Measurements from ENCODE around the gene SULT1E1. TPM values are rescaled to one million over a fixed set of nuclear protein-coding genes. Genes with fewer than 3 reads are reported as not detected.

SULT1E1 gene
- total and polyA plus RNA-seq, 10 of the 15 experiments (the other 5 are each of a cell fraction or from before 2014, with no cell fraction given) = not detected

DNA sequence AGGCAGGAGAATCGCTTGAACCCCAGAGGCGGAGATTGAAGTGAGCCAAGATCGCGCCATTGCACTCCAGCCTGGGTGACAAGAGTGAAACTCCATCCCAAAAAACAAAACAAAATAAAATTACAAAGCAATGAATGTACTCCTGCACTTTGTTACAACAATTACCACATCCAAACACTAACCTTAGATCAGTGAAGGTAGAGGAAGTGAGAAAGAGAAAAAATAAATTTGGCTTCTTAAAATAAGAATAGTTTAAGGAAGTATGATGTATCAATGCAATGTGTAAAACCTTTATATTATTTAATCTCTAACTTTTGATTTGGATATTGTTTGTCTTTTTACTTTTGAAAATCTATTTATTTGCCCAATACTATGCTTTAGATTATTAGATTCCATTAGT is 49.2 kb upstream of the SULT1E1 start (continued):
- TF ChIP-seq NKRF (conservative IDR thresholded peaks at IDR 0.05) = no peak
- TF ChIP-seq NR2C1 (IDR thresholded peaks at IDR 0.05) = no peak
- TF ChIP-seq, protein P1, sequence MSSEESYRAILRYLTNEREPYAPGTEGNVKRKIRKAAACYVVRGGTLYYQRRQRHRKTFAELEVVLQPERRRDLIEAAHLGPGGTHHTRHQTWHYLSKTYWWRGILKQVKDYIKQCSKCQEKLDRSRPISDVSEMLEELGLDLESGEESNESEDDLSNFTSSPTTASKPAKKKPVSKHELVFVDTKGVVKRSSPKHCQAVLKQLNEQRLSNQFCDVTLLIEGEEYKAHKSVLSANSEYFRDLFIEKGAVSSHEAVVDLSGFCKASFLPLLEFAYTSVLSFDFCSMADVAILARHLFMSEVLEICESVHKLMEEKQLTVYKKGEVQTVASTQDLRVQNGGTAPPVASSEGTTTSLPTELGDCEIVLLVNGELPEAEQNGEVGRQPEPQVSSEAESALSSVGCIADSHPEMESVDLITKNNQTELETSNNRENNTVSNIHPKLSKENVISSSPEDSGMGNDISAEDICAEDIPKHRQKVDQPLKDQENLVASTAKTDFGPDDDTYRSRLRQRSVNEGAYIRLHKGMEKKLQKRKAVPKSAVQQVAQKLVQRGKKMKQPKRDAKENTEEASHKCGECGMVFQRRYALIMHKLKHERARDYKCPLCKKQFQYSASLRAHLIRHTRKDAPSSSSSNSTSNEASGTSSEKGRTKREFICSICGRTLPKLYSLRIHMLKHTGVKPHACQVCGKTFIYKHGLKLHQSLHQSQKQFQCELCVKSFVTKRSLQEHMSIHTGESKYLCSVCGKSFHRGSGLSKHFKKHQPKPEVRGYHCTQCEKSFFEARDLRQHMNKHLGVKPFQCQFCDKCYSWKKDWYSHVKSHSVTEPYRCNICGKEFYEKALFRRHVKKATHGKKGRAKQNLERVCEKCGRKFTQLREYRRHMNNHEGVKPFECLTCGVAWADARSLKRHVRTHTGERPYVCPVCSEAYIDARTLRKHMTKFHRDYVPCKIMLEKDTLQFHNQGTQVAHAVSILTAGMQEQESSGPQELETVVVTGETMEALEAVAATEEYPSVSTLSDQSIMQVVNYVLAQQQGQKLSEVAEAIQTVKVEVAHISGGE (CRISPR knock-in tag; IDR thresholded peaks at IDR 0.05) = no peak
- no peak for TF ChIP-seq HCFC1 (IDR thresholded peaks at IDR 0.05; ENCODE audit: low read length)
- no peak for TF ChIP-seq EED (IDR thresholded peaks at IDR 0.05; ENCODE audit: low read depth)
- no peak for TF ChIP-seq RELA (IDR thresholded peaks at IDR 0.05; ENCODE audit: borderline replicate concordance, partially characterized antibody)
- TF ChIP-seq FOS (IDR thresholded peaks at IDR 0.05; ENCODE audit: borderline replicate concordance, extremely low read depth, insufficient read length) = no peak
- TF ChIP-seq ETV6 (conservative IDR thresholded peaks at IDR 0.05 in 1 of 2, IDR thresholded peaks at IDR 0.05 in 1 of 2; ENCODE audit: borderline replicate concordance in 1 of 2, low read depth in 1 of 2) = no peak
- TF ChIP-seq LARP7 (IDR thresholded peaks at IDR 0.05) = no peak
- TF ChIP-seq CHD2 (IDR thresholded peaks at IDR 0.05; ENCODE audit: borderline replicate concordance, low read depth, low read length) = no peak
- no peak for TF ChIP-seq EZH2 (IDR thresholded peaks at IDR 0.05; ENCODE audit: borderline replicate concordance, control insufficient read depth, low read depth, low read length)
- TF ChIP-seq WRNIP1 (IDR thresholded peaks at IDR 0.05; ENCODE audit: borderline replicate concordance, low read depth, low read length) = no peak
- TF ChIP-seq KLF5 (IDR thresholded peaks at IDR 0.05; ENCODE audit: partially characterized antibody) = no peak
- TF ChIP-seq RBBP5 (conservative IDR thresholded peaks at IDR 0.05) = no peak
- TF ChIP-seq MXI1 (IDR thresholded peaks at IDR 0.05; ENCODE audit: low read depth, low read length) = no peak
- TF ChIP-seq HDAC6 (IDR thresholded peaks at IDR 0.05; ENCODE audit: unreplicated experiment) = no peak
- no peak for TF ChIP-seq STAT1 (conservative IDR thresholded peaks at IDR 0.05)

All from GM12878 (cell line).